DOHH2 (cell line): ENCODE data around the gene DENND1A.
"Not testable (repeated sequence)": the region's sequence is repeated elsewhere in the genome, so short reads cannot be mapped to it uniquely, and the experiment has no call there.

Experiments used
- H3F3A ChIP-seq: fragments of 200-600 bp; sonication (generic), shearing (Covaris generic); 2 replicates; pipeline ENCODE4 v1.6.0; 2016; ENCODE audit warnings: antibody characterized with exemption, mild to moderate bottlenecking; ENCODE audit not compliant: control insufficient read depth, insufficient read depth
- H3K27ac ChIP-seq: fragments of 200-600 bp; sonication (generic); 2 replicates; pipeline ENCODE4 v1.5.1; 2014; ENCODE audit warnings: low read depth, mild to moderate bottlenecking, low read length, moderate library complexity
- H3K27me3 ChIP-seq: fragments of 200-600 bp; sonication (generic); 2 replicates; pipeline ENCODE4 v1.6.1; 2014; ENCODE audit warnings: mild to moderate bottlenecking, low read length, mixed read lengths; ENCODE audit not compliant: control insufficient read depth
- H3K36me3 ChIP-seq: fragments of 200-600 bp; sonication (generic); 2 replicates; pipeline ENCODE4 v1.6.1; 2014; ENCODE audit warnings: mild to moderate bottlenecking, low read length, moderate library complexity, mixed read lengths; ENCODE audit not compliant: control insufficient read depth
- H3K4me1 ChIP-seq: fragments of 200-600 bp; sonication (generic); 2 replicates; pipeline ENCODE4 v1.6.1; 2014; ENCODE audit warnings: mild to moderate bottlenecking, low read length, mixed read lengths; ENCODE audit not compliant: control insufficient read depth
- H3K4me2 ChIP-seq: fragments of 200-600 bp; sonication (generic); 2 replicates; pipeline ENCODE4 v1.6.0; 2014; ENCODE audit warnings: mild to moderate bottlenecking, low read length, moderate library complexity
- H3K4me3 ChIP-seq: fragments of 200-600 bp; sonication (generic); 2 replicates; pipeline ENCODE4 v1.5.1; 2014; ENCODE audit warnings: mild to moderate bottlenecking, low read length, mixed read lengths
- H3K79me2 ChIP-seq: fragments of 200-600 bp; sonication (generic); 2 replicates; pipeline ENCODE4 v1.6.1; 2014; ENCODE audit warnings: mild to moderate bottlenecking, low read length, mixed read lengths; ENCODE audit not compliant: control insufficient read depth
- H3K9me2 ChIP-seq: fragments of 200-600 bp; sonication (generic); replicated peaks from 2 replicates; pipeline ENCODE4 v1.6.1; 2014; ENCODE audit warnings: mild to moderate bottlenecking, low read length, mixed read lengths; ENCODE audit not compliant: control insufficient read depth
- H3K9me3 ChIP-seq: fragments of 200-600 bp; sonication (generic); 2 replicates; pipeline ENCODE4 v1.6.1; 2014; ENCODE audit warnings: antibody characterized with exemption, low read length, mixed read lengths; ENCODE audit not compliant: control insufficient read depth, insufficient read depth
- H4K20me1 ChIP-seq: fragments of 200-600 bp; sonication (generic); 2 replicates; pipeline ENCODE4 v1.6.0; 2014; ENCODE audit warnings: low read depth, mild to moderate bottlenecking, antibody characterized with exemption, low read length, moderate library complexity; ENCODE audit not compliant: control insufficient read depth, insufficient read depth
- CTCF ChIP-seq: fragments of 200-600 bp; sonication (generic); IDR thresholded peaks from one replicate; pipeline ENCODE4 v1.5.1; 2014; ENCODE audit warnings: antibody characterized with exemption, mild to moderate bottlenecking, low read depth, low read length; ENCODE audit not compliant: poor library complexity, severe bottlenecking
- EZH2phosphoT487 ChIP-seq: fragments of 200-600 bp; sonication (generic); IDR thresholded peaks from 2 replicates; pipeline ENCODE4 v1.6.1; 2017; ENCODE audit warnings: borderline replicate concordance, mild to moderate bottlenecking, antibody characterized with exemption, low read length, moderate library complexity, mixed read lengths

The DENND1A gene

DNA sequence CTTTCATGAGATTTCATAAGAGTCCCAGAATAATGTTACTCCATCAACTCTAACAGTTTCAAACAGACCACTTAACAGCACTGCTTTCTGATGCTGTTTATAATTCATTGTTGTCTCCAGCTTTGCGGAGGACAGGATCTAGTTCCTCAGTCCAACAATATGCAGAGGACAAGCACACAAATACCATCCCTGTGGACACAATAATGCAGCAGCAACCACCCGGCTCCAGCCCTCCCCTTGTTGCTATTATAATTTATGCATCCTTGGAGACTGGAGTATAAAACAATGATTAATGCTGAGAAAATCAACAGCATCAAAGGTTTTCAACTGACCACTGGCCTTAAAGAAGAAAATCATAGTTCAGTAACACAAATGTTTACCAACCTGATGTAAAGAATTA, 108.3 kb downstream of the DENND1A start:
- no peaks in the 10 kb centered on the region for H3F3A ChIP-seq

GRCh38 chr9:123820139-123820538, 109.8 kb downstream of the DENND1A start:
- Histone ChIP-seq H3K9me3 (no peaks in the 10 kb centered on the region), H3K4me3 (no peak overlapping the region), H3K36me3 (no peaks in the 10 kb centered on the region), H3K4me2 (no peak overlapping the region), H3K79me2 (no peaks in the 10 kb centered on the region; the same call in 1 of the 2 replicates), H3K4me1 (no peaks in the 10 kb centered on the region), H3K9me2 (no peaks in the 10 kb centered on the region), H4K20me1 (peaks cover 5% of the 10 kb centered on the region; the same call in 1 of the 2 replicates), H3K27ac (no peak overlapping the region), H3F3A (no peaks in the 10 kb centered on the region), H3K27me3 (no peaks in the 10 kb centered on the region)
- TF ChIP-seq EZH2phosphoT487 (no peak), CTCF (no peak)

More for the DNA sequence above, 108.3 kb downstream of the DENND1A start:
- Histone ChIP-seq H3K36me3 (no peaks in the 10 kb centered on the region), H3K27me3 (no peaks in the 10 kb centered on the region), H3K9me2 (no peaks in the 10 kb centered on the region), H3K79me2 (no peaks in the 10 kb centered on the region; the same call in 1 of the 2 replicates), H3K4me1 (no peaks in the 10 kb centered on the region), H3K27ac (no peak overlapping the region), H4K20me1 (peaks cover 5% of the 10 kb centered on the region; the same call in 1 of the 2 replicates), H3K4me3 (no peak overlapping the region), H3K4me2 (no peak overlapping the region), H3K9me3 (no peaks in the 10 kb centered on the region)
- no peak for TF ChIP-seq CTCF
- no peak for TF ChIP-seq EZH2phosphoT487

- H3K4me3 ChIP-seq, result no peak overlapping the region
- H3K27ac ChIP-seq, result no peak overlapping the region
- peaks cover 12% of the 10 kb centered on the region for H3K4me1 ChIP-seq
- H3K79me2 ChIP-seq, result peaks cover 3% of the 10 kb centered on the region; the same call in 1 of the 2 replicates
- H3K36me3 ChIP-seq, result no peaks in the 10 kb centered on the region
- TF ChIP-seq CTCF, result no peak
- no peak for TF ChIP-seq EZH2phosphoT487
- H3F3A ChIP-seq, result no peaks in the 10 kb centered on the region
- no peak overlapping the region for H3K4me2 ChIP-seq
- H3K9me3 ChIP-seq, result no peaks in the 10 kb centered on the region
- no peaks in the 10 kb centered on the region for H3K27me3 ChIP-seq
- H3K9me2 ChIP-seq, result no peaks in the 10 kb centered on the region
- H4K20me1 ChIP-seq, result peaks cover 5% of the 10 kb centered on the region; the same call in 1 of the 2 replicates
Measured at GRCh38 chr9:123816817-123817472, 113.0 kb downstream of the DENND1A start.

GRCh38 chr9:123815856-123816255, 114.1 kb downstream of the DENND1A start:
- H3K4me3 ChIP-seq, H3K9me3 ChIP-seq, H3K27me3 ChIP-seq, H4K20me1 ChIP-seq, H3K36me3 ChIP-seq, H3K9me2 ChIP-seq, H3F3A ChIP-seq, H3K79me2 ChIP-seq, H3K4me2 ChIP-seq, H3K27ac ChIP-seq: not testable (repeated sequence)
- H3K4me1 ChIP-seq, result peaks cover 12% of the 10 kb centered on the region
